PFSK-1 (cell line): Measurements from ENCODE around the gene ISX. TPM values are rescaled to one million over a fixed set of nuclear protein-coding genes. Genes with fewer than 3 reads are reported as not detected.

Experiments used
- FOXP2 ChIP-seq: optimal IDR thresholded peaks from 2 replicates; pipeline ENCODE3; 2011; ENCODE audit warnings: borderline replicate concordance, control low read depth, inconsistent platforms; ENCODE audit not compliant: insufficient read depth; ENCODE audit errors: extremely low read length, extremely low read depth
- POLR2AphosphoS5 ChIP-seq: IDR thresholded peaks from 2 replicates; pipeline ENCODE4 v1.6.1; 2012; ENCODE audit warnings: low read depth, mild to moderate bottlenecking, control low read depth, low read length, moderate library complexity
- SIN3A ChIP-seq: IDR thresholded peaks from 2 replicates; pipeline ENCODE4 v1.6.1; 2012; ENCODE audit warnings: mild to moderate bottlenecking, low read length, moderate library complexity, borderline replicate concordance; ENCODE audit not compliant: insufficient read depth
- TAF1 ChIP-seq: IDR thresholded peaks from 2 replicates; pipeline ENCODE4 v1.6.1; 2012; ENCODE audit warnings: low read length, control low read depth, borderline replicate concordance; ENCODE audit not compliant: insufficient read depth
- polyA plus RNA-seq: library from polyadenylated mRNA; unstranded; fragments of >200 nt; gene quantifications from one replicate; pipeline ENCODE4 v1.2.1, GENCODE V29; 2012; ENCODE audit warnings: low read depth, missing spikeins; ENCODE audit not compliant: insufficient read length
- TF ChIP-seq, protein P1 (sequence below), 2 experiments: IDR thresholded peaks; 2 replicates each; pipeline versions ENCODE4 v1.6.1 to v1.8.0; 2011 to 2012; ENCODE audit warnings: low read depth in 2 of 2, low read length in 2 of 2, control low read depth in 1 of 2, inconsistent platforms in 1 of 2, mild to moderate bottlenecking in 1 of 2, moderate library complexity in 1 of 2; ENCODE audit not compliant: insufficient read depth in 1 of 2

The ISX gene
- not detected for polyA plus RNA-seq

DNA sequence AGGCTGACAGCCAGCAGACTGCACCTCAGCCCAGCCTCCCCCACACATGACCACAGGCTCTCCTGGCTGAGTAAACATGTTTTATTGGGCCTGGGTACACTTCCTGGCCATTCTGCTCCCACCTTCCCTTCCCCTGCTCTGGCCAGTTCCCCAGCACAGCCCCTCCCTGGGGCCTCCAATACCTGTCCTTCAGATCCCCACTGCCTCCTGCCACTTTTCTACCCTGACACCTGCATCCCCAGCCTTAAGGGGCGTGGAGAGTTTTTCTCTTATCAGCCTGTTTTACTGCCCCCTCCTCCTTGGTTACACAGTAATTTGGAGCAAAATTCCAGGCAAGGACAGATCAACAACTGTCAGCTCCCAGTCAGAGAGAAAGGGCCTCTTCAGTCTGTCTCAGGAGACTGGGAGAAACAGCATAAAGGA lies at the start of gene ISX:
Gene ISX, plus strand, starts transcription at position 363 of the 423 bp plus-strand sequence. CDS start 930 bp downstream, outside the sequence.
- TF ChIP-seq, protein P1, sequence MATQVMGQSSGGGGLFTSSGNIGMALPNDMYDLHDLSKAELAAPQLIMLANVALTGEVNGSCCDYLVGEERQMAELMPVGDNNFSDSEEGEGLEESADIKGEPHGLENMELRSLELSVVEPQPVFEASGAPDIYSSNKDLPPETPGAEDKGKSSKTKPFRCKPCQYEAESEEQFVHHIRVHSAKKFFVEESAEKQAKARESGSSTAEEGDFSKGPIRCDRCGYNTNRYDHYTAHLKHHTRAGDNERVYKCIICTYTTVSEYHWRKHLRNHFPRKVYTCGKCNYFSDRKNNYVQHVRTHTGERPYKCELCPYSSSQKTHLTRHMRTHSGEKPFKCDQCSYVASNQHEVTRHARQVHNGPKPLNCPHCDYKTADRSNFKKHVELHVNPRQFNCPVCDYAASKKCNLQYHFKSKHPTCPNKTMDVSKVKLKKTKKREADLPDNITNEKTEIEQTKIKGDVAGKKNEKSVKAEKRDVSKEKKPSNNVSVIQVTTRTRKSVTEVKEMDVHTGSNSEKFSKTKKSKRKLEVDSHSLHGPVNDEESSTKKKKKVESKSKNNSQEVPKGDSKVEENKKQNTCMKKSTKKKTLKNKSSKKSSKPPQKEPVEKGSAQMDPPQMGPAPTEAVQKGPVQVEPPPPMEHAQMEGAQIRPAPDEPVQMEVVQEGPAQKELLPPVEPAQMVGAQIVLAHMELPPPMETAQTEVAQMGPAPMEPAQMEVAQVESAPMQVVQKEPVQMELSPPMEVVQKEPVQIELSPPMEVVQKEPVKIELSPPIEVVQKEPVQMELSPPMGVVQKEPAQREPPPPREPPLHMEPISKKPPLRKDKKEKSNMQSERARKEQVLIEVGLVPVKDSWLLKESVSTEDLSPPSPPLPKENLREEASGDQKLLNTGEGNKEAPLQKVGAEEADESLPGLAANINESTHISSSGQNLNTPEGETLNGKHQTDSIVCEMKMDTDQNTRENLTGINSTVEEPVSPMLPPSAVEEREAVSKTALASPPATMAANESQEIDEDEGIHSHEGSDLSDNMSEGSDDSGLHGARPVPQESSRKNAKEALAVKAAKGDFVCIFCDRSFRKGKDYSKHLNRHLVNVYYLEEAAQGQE (IDR thresholded peaks at IDR 0.05; ENCODE audit: insufficient read depth in 1 of 2, low read depth in 2 of 2, low read length in 2 of 2), result no peak
- TF ChIP-seq SIN3A, result no peak
- TF ChIP-seq TAF1, result no peak
- TF ChIP-seq FOXP2, result no peak
- TF ChIP-seq POLR2AphosphoS5, result no peak

DNA sequence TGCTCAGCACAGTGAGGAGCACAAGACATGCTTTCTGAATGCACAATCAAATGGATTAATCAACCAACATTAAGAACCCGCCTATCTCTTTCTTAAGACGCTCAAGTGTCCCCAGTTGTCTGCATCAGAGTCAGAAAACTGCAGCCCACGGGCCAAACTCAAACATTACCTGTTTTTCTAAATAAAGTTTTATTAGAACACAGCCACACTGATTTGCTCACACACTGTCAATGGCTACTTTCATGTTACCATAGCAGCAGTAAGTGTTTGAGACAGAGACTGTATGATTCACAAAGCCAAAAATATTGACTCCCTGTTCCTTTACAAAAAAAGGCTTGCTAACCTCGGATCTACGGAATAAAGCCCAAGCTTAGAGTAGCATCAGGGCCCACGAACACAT lies 49.0 kb upstream of the ISX start:
- no peak for TF ChIP-seq SIN3A
- TF ChIP-seq TAF1, result no peak
- TF ChIP-seq FOXP2, result no peak
- TF ChIP-seq, protein P1 (IDR thresholded peaks at IDR 0.05; ENCODE audit: insufficient read depth in 1 of 2, low read depth in 2 of 2, low read length in 2 of 2), result no peak
- TF ChIP-seq POLR2AphosphoS5, result no peak

DNA sequence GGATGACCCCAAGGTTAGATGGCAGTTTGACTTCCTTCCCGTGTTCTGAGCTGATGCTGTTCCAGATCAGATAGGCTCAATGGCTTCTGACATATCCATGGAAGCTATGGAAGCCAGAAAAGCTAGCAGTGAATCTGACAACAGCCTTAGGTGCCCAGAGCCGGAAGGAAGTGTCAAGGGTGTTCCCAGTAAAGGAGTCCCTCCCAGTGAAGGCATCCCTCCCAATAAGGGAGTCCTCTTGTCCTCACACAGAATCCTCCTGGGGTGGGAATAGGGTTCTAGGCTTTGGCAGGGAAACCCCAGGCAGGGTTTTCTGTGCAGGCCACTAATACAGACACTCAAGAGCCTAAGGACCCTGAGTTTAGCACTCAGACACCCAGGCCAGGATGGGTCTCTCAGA lies 47.0 kb upstream of the ISX start:
- TF ChIP-seq POLR2AphosphoS5 (no peak), SIN3A (no peak), TAF1 (no peak), FOXP2 (no peak)
- TF ChIP-seq, protein P1 (IDR thresholded peaks at IDR 0.05; ENCODE audit: insufficient read depth in 1 of 2, low read depth in 2 of 2, low read length in 2 of 2), result no peak

DNA sequence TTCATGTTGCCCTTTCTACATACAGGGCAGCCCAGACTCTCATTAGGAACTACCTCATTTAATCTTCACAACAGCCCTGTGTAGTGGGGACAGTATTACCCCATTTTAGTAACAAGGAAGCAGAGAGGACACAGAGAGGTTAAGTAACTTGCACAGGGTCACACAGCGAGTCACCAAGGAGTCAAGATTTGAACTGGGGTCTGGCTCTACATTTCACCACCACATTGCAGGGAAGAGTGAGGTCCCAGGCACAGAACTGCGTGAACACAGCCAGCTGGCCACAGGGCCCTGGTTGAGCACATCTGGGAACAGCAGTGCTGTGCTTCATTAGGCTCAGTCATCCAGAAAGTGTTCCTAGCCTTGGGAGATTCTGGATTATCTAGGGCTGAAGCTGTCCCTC lies 45.4 kb upstream of the ISX start:
- no peak for TF ChIP-seq POLR2AphosphoS5
- no peak for TF ChIP-seq FOXP2
- no peak for TF ChIP-seq TAF1
- TF ChIP-seq SIN3A, result no peak
- TF ChIP-seq, protein P1 (IDR thresholded peaks at IDR 0.05; ENCODE audit: insufficient read depth in 1 of 2, low read depth in 2 of 2, low read length in 2 of 2), result no peak

DNA sequence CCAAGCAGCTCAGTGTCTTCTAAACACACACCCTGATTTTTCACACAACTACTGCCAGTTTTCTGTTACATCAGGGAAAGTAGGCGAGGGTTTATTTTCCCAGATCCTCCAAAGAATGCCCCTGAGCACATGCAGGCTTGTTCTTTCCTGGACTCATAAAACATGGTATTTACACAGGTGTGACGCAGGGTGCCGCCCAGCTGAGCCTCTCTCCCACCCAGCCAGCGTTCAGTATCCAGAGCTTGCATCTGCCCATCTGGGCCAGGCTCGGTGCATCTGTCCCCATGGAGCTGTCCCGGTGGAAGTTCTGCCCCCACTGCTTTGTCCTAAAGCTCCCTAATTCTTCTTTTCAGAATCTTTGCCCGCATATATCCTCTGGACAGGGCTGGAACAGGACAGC lies 44.8 kb upstream of the ISX start:
- TF ChIP-seq POLR2AphosphoS5 (no peak), SIN3A (no peak), FOXP2 (no peak)
- TF ChIP-seq, protein P1 (IDR thresholded peaks at IDR 0.05; ENCODE audit: insufficient read depth in 1 of 2, low read depth in 2 of 2, low read length in 2 of 2), result no peak
